LNCAP (cell line): Measurements from ENCODE around the gene FAM209A.

ENCODE experiments used
- CTCF ChIP-seq: fragments of 450-650 bp; IDR thresholded peaks from 2 replicates; pipeline ENCODE4 v1.5.1; 2017; ENCODE audit warnings: mild to moderate bottlenecking

Gene FAM209A

GRCh38 chr20:56573986-56574385, 49.4 kb downstream of the FAM209A start:
- no peak for TF ChIP-seq CTCF

- no peak for TF ChIP-seq CTCF
Observed at GRCh38 chr20:56574531-56575142, 50.1 kb downstream of the FAM209A start.

- no peak for TF ChIP-seq CTCF
Observed at GRCh38 chr20:56575157-56575556, 50.6 kb downstream of the FAM209A start.
